NCI-H1092 (cell line): ENCODE data around the gene SHOC2.

Experiments used
- DNase-seq: peaks from one replicate; lab custom pipeline; 2025; lab: John Stamatoyannopoulos, UW

The SHOC2 gene

DNA sequence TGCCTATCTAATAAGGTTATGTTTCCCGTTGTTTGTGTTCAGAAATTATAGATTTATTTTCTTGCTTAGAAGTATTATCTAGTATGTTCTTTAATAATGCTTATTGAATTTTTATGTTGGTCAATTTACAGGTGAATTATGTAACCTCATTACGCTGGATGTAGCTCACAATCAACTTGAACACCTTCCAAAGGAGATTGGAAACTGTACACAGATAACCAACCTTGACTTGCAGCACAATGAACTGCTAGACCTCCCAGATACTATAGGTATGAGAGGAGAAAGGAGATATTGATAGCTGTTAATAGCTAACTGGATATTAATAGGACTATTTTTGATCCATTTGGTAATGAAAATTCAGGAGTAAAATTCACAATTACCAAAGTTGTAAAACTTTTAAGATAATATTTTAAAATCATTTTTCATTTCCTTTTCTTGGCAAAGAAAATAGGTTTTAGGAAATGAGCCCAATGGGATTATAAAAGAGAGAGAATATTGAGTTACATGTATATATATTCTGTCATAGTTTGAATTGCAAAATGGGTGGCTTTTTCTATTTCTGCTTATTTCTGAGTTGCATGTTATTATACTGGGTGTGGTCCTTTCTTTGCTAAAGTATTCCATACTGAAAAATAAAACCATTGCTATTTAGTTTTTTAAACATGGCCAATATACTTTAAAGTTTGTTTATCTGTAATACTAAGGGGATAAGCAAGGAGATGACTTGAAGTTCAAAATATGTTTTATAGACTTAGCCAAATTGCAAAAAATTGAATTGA is 66.3 kb downstream of the SHOC2 start:
- DNase-seq, result no peak

DNA sequence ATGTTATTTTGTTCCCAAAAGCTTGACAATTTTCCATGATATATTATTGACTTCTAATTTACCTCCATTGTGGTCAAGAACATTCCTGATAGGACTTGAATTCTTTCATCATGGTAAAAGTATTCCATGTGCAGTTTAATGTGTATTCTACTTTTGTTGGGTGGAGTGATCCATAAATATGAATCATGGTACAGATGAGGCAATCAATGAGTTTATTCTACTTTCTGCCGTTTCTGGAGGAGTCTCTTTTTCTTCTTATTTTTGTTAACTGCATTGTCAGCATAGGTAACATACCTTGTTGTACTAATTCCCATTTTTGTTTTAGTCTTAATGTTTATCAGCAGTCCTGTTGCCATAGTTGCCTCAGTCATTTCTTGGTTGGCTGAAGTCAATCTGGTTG is 69.6 kb downstream of the SHOC2 start:
- DNase-seq, result no peak

DNA sequence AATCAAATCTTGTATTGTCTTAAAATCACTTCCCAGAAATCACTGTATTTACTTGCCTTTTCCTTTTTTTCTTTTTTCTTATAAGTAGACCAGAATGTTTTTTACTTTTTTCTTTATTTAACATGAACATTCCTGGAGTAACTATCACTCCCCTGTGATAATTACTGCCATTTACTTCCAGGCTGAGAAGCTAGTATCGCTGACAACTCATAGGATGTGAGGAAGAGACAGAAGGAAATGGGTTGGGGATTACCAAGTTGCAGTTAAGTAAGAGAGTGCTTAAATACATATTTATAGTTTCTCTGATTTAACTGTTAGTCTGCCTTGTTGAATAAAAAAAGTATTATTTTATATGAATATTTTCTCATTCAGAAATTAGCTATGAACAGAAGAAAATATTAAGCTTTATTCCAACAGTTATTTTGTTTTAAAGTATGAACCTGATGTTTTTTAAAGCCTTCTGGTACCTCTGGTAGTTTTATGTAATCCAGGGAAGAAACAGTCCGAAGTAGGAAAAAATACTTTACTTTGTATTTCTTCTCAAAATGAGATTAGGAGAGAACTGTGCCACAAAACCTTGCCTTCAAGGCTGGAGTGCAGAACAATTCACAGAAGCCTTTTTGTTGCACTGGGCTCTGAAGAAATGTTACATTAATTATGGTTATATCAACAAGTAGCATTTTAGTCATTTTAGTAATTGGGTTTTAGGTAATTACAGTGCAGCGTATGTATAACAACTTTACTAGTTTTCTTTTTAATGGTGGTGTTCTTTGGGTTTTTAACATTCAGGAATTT is 72.8 kb downstream of the SHOC2 start:
- no peak for DNase-seq

DNA sequence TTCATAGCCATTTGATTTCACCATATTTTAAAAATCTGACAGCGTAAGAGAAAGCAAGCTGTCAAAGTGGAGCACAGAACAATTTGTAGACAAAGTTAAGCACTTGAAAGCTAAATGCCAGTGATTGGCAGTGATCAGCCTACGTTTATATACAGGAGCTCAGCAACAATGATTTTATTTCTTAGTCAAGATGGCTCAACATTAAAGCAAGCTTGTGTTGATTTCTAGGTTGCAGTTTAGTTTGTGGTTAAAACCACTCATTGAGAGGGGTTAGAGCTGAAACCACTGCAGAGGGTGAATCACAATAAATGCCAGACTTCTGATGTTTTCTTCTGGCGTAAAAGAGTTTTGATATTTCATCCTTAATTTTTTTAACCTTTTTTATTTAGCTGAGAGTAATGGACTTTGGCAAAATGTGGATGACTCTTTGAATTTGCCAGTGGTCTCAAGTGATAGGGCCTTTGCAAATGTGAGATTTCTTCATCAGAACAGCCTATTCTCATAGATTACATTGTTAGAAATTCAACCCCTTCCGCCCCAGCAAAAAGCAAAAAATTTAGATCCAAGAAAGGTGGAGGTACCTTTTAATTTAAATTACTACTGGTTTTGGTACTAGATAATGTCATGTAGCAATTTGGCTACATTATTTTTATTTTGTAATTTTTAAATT is 73.8 kb downstream of the SHOC2 start:
- no peak for DNase-seq

DNA sequence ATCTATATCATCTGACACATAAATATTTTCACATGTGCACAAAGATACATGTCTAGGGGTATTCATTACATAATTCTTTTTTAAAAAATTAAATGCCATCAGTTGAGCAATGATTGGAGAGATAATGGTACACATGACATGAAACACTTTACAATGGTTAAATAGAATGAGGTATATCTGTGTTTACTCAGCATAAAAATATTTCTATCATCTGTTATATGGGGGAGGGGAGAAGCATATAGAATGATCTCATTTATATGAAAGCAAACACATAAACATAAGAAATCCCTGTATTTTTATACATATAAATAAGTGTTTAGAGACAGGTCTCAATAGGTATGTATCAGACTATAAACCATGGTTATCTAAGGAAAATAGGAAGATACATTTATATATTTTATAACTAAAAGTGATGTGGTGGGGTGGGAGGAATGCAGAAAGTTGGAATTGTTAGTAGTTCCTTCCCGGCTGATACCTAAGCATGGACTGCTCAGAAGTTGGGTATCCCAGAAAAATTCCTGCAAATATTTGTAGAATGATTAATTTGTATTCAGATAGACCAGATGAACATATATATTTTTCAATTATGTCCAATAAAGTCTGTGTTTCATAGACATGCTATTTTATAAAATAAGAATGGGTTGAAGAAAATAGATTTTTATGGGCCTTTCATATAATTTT is 75.1 kb downstream of the SHOC2 start:
- DNase-seq, result no peak

DNA sequence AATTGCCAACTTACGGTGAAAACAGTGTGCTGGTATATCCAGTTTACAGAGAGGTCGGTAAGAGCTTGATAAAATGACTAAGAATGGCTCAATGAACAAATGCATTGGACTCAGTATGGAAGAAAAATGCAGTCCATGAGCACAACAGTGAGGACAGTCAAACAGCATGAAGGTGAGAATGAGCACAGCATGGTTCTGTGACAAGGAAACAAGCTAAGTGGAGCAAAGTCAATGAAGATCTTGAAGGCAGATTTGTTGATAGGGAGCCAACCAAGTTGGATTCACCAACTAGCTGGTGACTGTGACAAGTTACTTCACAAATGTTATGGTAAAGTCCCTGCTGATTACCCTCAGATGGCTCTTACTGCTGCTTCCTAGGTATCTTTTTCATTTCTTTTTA is 75.9 kb downstream of the SHOC2 start:
- DNase-seq, result no peak

DNA sequence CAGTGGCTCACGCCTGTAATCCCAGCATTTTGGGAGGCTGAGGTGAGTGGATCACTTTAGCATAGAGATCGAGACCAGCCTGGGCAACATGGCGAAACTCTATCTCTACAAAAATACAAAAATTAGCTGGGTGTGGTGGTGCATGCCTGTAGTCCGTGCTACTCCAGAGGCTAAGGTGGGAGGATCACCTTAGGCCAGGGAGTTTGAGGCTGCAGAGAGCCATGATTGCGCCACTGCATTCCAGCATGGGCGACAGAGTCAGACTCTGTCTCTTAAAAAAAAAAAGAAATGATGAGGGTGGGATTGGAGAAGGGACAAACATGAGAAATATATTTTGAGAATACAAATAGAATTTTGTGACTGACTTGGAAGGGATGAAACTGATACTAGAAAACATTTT is 76.9 kb downstream of the SHOC2 start:
- no peak for DNase-seq

DNA sequence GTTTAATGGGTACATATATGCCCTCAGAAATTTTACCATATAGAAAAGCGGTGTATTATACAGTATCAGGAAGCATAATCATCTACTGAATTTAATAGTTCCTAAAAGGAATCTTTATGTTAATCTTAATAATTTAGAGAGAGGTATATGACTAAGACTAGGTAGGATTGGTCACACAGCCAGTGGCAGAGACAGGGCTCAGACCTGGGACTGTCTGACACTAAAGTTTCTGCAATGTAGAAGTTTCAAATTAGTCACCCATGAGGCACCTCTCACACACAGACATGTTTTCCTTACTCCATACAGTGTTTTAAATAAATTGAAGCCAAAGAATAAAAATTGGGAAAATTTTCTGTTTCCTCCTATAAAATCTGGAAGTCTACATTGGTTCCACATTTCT is 84.6 kb downstream of the SHOC2 start:
- no peak for DNase-seq

DNA sequence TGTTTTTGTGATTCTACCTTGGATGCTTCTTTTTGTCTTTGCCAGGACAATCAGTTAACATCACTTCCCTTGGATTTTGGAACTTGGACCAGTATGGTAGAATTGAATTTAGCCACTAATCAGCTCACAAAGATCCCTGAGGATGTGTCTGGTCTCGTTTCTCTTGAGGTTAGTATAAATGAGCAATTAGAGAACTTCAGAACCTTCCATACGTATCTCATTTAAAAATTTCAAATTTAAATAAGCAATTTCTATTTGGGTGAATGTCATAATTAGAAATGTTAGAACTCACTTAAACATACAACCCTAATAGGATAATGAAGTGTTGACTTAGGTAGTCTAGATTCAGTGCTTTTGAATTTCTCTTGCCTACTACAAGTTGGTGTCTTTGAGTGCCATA is 88.1 kb downstream of the SHOC2 start:
- no peak for DNase-seq

DNA sequence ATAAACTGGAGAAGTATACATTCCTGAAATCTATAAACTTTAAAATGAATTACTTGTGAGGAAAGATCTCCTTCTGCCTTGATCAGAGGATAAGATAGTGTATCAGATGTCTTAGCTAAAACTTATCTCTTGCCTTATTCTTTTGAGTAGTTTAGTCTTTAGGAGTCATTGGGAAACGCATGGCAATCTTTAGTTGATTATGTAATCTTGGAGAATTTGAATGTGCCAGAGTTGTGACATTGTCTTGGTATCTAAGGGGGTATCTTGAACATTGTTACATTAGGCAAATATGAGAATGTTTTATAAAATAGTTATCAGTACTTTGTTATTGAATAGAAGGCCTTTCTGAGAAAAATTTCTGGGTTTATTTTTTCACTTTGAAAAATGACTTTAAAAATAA is 95.8 kb downstream of the SHOC2 start:
- DNase-seq, result no peak

DNA sequence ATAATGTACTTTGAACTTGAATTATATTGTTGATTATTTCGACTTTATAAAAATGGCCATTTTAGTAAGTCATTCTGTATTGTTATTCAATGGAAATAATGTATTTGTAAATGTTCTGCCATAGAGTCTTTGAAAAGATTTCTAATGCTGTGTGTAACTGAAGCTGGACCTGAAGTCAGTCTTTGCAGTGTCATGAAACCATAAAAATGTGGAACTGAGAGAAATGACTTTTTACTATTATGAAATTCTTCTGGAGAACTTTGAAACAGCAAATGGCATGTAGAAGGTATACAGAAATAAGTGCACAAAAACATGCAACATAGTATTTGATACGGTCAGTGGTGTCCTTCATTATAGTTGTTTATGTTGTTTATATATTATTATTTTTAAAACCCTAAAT is 97.7 kb downstream of the SHOC2 start:
- no peak for DNase-seq

DNA sequence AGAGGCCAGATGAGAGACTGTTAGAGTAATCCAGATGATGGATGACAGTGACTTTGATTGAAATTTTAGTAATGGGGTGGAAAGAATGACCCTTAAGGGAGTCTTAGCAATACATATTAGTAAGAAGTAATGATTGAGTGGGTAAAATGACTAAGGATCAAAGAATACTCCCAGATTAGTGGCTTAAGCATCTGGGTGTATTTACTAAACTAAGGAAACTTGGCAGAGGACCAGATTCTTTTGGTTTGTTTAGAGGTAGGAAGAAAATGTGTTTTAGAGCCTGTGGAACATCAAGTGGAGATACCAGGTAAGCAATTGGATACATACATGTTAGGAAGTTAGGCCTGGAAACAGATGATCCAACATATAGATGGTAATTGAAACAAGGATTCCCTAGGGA is 98.6 kb downstream of the SHOC2 start:
- no peak for DNase-seq

DNA sequence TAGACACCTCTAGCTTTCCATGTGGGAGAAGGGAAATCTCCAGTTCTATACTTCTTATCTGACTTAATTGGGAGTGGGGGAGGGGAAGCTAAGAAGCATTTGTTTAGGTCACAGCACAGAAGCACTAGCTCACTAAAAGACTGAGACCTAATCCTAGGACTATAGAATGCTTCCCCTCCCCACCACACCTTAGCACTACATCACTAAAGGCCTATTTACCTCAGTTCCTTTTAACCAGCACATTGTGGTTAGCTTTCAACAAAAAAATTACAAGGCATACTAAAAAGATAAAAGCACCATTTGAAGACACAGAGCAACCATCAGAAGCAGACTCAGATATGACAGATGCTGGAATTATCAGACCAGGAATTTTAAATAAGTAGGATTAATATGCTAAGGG is 103.7 kb downstream of the SHOC2 start:
- no peak for DNase-seq

DNA sequence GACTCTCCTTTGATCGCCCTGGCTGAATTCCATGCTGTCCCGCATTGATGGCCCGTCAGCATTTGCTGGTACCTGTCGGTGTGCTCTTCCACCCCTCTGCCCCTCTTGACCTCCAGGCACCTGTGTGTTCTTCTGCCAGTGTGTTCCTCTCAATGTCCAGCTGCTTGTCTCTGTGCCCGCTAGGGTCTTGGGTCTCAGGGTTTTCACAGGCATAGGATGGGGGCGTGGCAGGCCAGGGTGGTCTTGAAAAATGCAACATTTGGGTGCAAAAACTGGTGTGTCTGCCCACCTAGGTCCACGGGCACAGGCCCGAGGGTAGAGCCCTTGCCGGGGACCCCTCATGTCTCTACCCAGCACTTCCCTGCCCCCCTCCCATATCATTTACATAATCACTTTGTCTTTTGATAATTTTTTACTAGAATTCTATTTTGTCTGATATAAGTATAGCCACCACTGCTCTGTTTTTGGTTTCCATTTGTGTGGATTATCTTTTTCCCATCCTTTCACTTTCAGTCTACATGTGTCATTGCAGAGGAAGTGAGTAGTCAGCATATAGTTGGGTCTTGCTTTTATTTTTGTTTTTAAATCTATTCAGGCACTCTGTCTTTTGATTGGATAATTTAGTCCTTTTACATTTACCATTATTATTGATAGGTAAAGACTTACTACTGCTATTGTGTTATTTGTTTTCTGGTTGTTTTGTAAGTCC is 110.8 kb downstream of the SHOC2 start:
- no peak for DNase-seq

DNA sequence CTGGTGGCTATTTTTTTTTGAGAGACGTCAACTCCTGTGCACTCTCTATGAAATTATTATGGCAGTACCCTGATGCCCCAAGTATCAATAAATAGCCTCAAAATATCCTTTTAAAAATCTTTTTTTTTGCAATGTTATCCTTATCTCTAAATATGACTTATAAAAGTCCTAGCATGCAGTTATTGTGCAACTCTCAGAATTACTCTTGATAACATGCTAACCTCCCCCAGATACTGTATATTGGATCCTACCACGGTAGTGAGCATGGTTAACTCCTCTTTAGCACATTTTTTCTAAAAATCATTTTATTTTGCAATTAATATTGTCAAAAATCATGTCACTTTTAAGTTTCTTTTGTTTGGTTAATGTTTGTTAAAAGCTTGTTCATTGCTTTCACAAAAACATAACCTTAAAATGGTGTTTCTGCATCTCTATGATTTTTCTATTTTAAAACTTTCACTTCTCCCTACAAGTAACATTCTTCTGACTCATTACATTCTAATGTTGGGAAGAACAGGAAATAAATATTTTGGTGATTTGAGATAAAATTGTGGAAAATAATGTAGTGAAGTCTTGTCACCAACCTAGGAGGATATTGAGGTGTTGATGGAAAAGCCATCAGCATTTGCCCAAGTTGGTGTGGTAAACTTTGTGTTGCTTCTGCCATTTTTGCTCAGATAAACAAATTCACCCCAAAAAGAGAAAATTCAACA is 115.3 kb downstream of the SHOC2 start:
- no peak for DNase-seq

DNA sequence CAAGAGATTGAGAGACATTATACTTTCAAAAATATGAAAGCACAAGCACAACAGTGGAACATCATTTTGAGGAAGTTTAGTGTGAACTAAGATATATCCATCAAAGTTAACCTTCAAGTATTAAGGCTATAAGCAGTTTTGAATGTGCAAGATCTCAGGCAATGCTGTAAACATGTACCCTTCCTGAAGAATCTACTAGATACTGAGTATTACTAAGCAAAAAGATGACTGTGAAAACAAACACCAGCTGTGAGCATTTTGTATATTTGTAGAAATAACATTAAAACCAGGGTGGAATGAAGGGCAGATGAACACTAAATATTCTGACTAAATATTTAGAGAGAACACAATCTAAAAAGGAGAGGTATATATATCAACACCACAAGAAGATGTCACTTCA is 116.1 kb downstream of the SHOC2 start:
- DNase-seq, result no peak

DNA sequence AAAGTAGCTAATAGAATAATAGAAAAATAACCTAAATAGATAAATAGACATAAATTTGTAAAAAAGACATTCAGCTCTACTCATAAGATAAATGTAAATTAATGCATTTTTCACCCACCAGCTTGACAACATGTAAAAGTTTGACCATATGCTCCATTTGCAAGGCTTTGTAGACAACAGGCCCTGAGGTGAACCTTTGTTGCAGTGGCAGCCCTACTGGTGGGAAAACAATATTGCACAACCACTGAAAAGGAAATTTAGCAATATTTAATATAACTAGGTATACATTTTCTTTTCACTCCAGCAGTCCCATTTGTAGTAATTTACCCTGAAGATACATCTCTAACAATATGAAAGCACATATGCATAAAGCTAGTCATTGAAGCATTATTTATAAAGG is 118.5 kb downstream of the SHOC2 start:
- DNase-seq, result no peak

DNA sequence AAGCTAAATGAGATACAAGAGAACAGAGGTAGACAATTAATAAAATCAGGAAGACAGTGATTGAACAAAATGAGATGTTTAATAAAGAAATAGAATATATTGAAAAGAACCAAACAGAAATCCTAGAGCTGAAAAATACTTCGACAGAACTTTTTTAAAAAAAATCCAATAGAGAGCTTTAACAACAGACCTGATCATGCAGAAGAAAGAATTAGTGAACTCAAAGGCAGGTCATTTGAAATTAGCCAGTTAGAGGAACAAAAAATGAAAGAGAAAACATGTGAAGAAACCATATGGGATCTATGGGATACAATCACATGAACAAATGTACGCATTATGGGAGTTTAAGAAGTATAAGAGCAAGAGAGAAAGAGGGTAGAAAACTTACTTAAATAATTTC is 120.1 kb downstream of the SHOC2 start:
- no peak for DNase-seq

DNA sequence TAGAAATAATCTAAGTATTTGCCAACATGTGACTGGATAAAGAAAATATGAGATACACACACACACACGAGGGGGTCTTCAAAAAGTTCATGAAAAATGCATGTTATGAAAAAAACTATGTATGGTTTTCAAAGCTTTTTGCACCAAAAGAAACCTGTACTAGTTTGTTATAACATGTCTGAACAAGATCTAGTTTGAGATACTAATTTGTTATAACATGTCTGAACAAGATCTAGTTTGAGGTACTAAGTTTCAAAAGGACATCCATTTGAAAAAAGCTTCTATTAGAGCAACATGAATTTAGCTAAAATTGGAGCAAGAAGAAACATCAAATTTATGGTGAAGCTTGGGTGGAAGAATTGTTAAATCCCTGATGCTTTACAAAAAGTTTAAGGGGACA is 137.6 kb downstream of the SHOC2 start:
- no peak for DNase-seq
